Measurements from ENCODE around the gene DOCK7. TPM values are rescaled to one million over a fixed set of nuclear protein-coding genes. Genes with fewer than 3 reads are reported as not detected.

The DOCK7 gene
- total and polyA plus RNA-seq, 8 donors, result 33.1 to 53.8 (median 44.0) TPM

- Histone ChIP-seq H3K36me3 (peaks cover 0 to 6% of the 10 kb centered on the region in 2 donors), H3K27ac (peak overlapping the region; percentile 97 to 99), H3K27me3 (no peaks in the 10 kb centered on the region), H3K9me3 (no peaks in the 10 kb centered on the region), H3K4me1 (peaks cover 19 to 37% of the 10 kb centered on the region in 2 donors), H3K4me3 (peak overlapping the region; percentile 92 to 99)
- no peak for TF ChIP-seq CTCF (IDR thresholded peaks at IDR 0.05)
- ATAC-seq, result no peak
- DNase-seq, result no peak
- intact Hi-C loops (cut with DNase I), result no loop called here
Measured at GRCh38 chr1:62438163-62438562, 250.0 kb downstream of the DOCK7 start.

GRCh38 chr1:62437273-62437940, 250.8 kb downstream of the DOCK7 start:
- peak in 2 of 4 donors; percentile 11 to 89 for DNase-seq
- intact Hi-C loops (cut with DNase I), result no loop called here
- no peak for TF ChIP-seq CTCF (IDR thresholded peaks at IDR 0.05)
- ATAC-seq, result peak; percentile 15
- Histone ChIP-seq H3K27me3 (no peaks in the 10 kb centered on the region), H3K4me1 (peaks cover 19 to 37% of the 10 kb centered on the region in 2 donors), H3K27ac (peak overlapping the region; percentile 97 to 99), H3K9me3 (no peaks in the 10 kb centered on the region), H3K4me3 (peak overlapping the region; percentile 92 to 99), H3K36me3 (no peaks in the 10 kb centered on the region)

- H3K9me3 ChIP-seq, result no peaks in the 10 kb centered on the region
- H3K4me1 ChIP-seq, result peaks cover 19 to 37% of the 10 kb centered on the region in 2 donors
- H3K27me3 ChIP-seq, result no peaks in the 10 kb centered on the region
- DNase-seq (peak in 3 of 4 donors; percentile 95 to 99 (median 98)), ATAC-seq (peak; percentile 88)
- peak within 1 kb of the TSS; percentile 92 to 99 for H3K4me3 ChIP-seq
- intact Hi-C loops (cut with DNase I), result no loop called here
- no peak for TF ChIP-seq CTCF (IDR thresholded peaks at IDR 0.05)
- peak within 1 kb of the TSS; percentile 97 to 99 for H3K27ac ChIP-seq
- H3K36me3 ChIP-seq, result no peaks in the 10 kb centered on the region
Measured at GRCh38 chr1:62436466-62437272, 251.5 kb downstream of the DOCK7 start, which contains the start of gene USP1. USP1 (plus strand) TSS chr1:62437049; CDS start chr1:62439868, 2,819 bp downstream.

GRCh38 chr1:62436039-62436465, 252.1 kb downstream of the DOCK7 start:
- no peaks in the 10 kb centered on the region for H3K36me3 ChIP-seq
- peak in 3 of 4 donors; percentile 96 to 98 (median 98) for DNase-seq
- H3K4me1 ChIP-seq, result peaks cover 19 to 37% of the 10 kb centered on the region in 2 donors
- H3K27ac ChIP-seq, result peak overlapping the region; percentile 97 to 99
- ATAC-seq, result peak; percentile 90
- peak overlapping the region; percentile 92 to 99 for H3K4me3 ChIP-seq
- H3K9me3 ChIP-seq, result no peaks in the 10 kb centered on the region
- TF ChIP-seq CTCF (IDR thresholded peaks at IDR 0.05), result no peak
- H3K27me3 ChIP-seq, result no peaks in the 10 kb centered on the region
- intact Hi-C loops (cut with DNase I), result no loop called here

All from left lung (tissue), 10 donors.